Hepatic stellate cell (primary cell): ENCODE results near the gene WDR4.
"Not testable (repeated sequence)": the region's sequence is repeated elsewhere in the genome, so short reads cannot be mapped to it uniquely, and the experiment has no call there.

ENCODE experiments used
- DNase-seq: peaks from one replicate; pipeline ENCODE4 v3.0.0; 2011; ENCODE audit warnings: low spot score

The WDR4 gene

GRCh38 chr21:42875811-42876210 is 3.5 kb downstream of the WDR4 start:
- DNase-seq = not testable (repeated sequence)

- DNase-seq = no peak
Observed at GRCh38 chr21:42873096-42873495, 6.2 kb downstream of the WDR4 start.

GRCh38 chr21:42868196-42868595 is 11.1 kb downstream of the WDR4 start:
- DNase-seq = no peak

GRCh38 chr21:42865776-42866160 is 13.6 kb downstream of the WDR4 start:
- no peak for DNase-seq

- DNase-seq = no peak
Observed at GRCh38 chr21:42864815-42865775, 14.2 kb downstream of the WDR4 start.

- DNase-seq = no peak
Observed at GRCh38 chr21:42864286-42864685, 15.1 kb downstream of the WDR4 start.

- DNase-seq = no peak
Observed at GRCh38 chr21:42863504-42863870, 15.9 kb downstream of the WDR4 start.

GRCh38 chr21:42862774-42863503 is 16.4 kb downstream of the WDR4 start:
- no peak for DNase-seq

GRCh38 chr21:42861848-42862400 is 17.4 kb downstream of the WDR4 start:
- no peak for DNase-seq

GRCh38 chr21:42861311-42861847 is 18.0 kb downstream of the WDR4 start:
- no peak for DNase-seq

GRCh38 chr21:42860345-42860744 is 19.0 kb downstream of the WDR4 start:
- DNase-seq = no peak

- DNase-seq = no peak
Observed at GRCh38 chr21:42859891-42860230, 19.5 kb downstream of the WDR4 start.

GRCh38 chr21:42858957-42859890 is 20.1 kb downstream of the WDR4 start:
- no peak for DNase-seq

- DNase-seq = no peak
Observed at GRCh38 chr21:42858185-42858847, 21.0 kb downstream of the WDR4 start.

GRCh38 chr21:42857216-42857615 is 22.1 kb downstream of the WDR4 start:
- DNase-seq = no peak

- DNase-seq = no peak
Observed at GRCh38 chr21:42855937-42856335, 23.4 kb downstream of the WDR4 start.

- no peak for DNase-seq
Observed at GRCh38 chr21:42855171-42855936, 24.0 kb downstream of the WDR4 start.

- no peak for DNase-seq
Observed at GRCh38 chr21:42854246-42855010, 24.9 kb downstream of the WDR4 start.

GRCh38 chr21:42853621-42854020 is 25.7 kb downstream of the WDR4 start:
- no peak for DNase-seq
